Measurements from ENCODE around the gene ZNF532. TPM values are rescaled to one million over a fixed set of nuclear protein-coding genes. Genes with fewer than 3 reads are reported as not detected.
A peak's percentile ranks its signal among the peaks of the same experiment; 100 is the strongest.

ZNF532 gene
- total RNA-seq, 6 experiments from 2014 or later: 43.1 to 56.6 (median 50.1) TPM

DNA sequence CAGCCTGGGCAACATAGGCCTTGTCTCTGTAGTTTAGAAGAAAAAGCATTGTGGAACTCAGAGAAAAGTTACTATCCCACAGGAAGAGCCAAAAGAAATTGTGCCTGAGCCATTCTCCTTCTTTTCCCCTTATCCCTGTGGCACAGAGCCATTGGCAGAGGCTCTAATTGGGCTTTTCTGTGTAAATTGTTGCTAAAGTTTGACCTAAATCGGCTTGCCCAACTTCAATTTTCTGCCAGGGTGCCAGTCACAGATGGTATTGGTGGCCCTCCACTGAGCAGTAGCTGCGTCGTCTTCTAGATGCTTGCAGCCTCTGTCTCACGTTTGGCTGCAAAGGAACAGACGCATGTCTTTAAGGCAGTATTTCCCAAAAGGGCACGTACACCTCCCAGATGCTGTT, 30.3 kb downstream of the ZNF532 start:
- Mint-ChIP-seq H3K27me3 (ENCODE audit: insufficient read depth) (no peaks in the 10 kb centered on the region), H3K4me3 (no peak overlapping the region), H3K4me1 (ENCODE audit: low read depth) (peaks cover 51% of the 10 kb centered on the region), H3K9me3 (no peaks in the 10 kb centered on the region), H3K36me3 (ENCODE audit: low read depth) (peaks cover 24% of the 10 kb centered on the region), H3K27ac (no peak overlapping the region)
- TF ChIP-seq, protein P1, sequence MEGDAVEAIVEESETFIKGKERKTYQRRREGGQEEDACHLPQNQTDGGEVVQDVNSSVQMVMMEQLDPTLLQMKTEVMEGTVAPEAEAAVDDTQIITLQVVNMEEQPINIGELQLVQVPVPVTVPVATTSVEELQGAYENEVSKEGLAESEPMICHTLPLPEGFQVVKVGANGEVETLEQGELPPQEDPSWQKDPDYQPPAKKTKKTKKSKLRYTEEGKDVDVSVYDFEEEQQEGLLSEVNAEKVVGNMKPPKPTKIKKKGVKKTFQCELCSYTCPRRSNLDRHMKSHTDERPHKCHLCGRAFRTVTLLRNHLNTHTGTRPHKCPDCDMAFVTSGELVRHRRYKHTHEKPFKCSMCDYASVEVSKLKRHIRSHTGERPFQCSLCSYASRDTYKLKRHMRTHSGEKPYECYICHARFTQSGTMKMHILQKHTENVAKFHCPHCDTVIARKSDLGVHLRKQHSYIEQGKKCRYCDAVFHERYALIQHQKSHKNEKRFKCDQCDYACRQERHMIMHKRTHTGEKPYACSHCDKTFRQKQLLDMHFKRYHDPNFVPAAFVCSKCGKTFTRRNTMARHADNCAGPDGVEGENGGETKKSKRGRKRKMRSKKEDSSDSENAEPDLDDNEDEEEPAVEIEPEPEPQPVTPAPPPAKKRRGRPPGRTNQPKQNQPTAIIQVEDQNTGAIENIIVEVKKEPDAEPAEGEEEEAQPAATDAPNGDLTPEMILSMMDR (IDR thresholded peaks at IDR 0.05): no peak
- no peak for DNase-seq

DNA sequence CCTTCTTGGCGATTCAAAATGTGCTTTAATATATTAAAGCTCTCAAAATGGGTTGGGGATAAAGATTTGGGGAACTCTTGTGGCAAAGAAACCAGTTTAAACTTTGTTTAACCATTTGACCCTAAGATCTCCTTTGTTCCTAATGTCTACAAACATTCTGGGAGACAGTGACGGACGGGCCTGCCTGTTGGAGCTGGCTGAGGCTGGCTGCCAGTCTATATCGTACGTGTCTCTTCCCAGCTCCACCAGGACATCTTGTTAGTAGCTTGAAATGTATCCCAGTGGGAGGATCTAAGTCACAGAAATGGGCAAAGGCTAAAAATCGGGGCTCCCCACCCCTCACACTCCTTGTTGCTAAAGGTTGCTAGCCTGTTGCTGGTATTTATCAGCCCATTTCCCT, 30.7 kb downstream of the ZNF532 start:
- H3K4me3 Mint-ChIP-seq: no peak overlapping the region

DNA sequence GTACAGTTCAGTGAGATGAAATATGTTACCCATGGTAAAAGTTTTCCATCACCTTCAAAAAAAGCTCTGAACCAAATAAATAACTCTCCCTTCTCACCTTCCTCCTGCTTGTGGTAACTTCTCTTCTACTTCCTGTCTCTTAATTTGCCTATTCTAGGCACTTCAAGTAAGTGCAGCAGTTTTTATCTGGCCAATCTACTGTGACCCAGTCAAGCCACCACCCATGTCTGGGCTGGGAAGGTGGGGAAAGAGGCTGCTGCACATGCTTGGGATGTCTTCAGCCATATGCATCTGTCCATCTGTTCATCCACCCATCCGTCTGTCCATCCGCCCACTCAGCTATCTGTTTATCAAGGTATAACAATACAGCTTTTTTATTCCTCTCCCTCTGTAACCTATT, 31.6 kb downstream of the ZNF532 start:
- TF ChIP-seq, protein P1 (IDR thresholded peaks at IDR 0.05): no peak
- Mint-ChIP-seq H3K36me3 (ENCODE audit: low read depth) (peaks cover 28% of the 10 kb centered on the region), H3K9me3 (no peaks in the 10 kb centered on the region), H3K27me3 (ENCODE audit: insufficient read depth) (peaks cover 3% of the 10 kb centered on the region; the same call in 1 of the 2 replicates), H3K4me1 (ENCODE audit: low read depth) (peaks cover 56% of the 10 kb centered on the region), H3K4me3 (no peak overlapping the region), H3K27ac (peak overlapping the region; percentile 27)
- DNase-seq: no peak

More for the DNA sequence above, 30.7 kb downstream of the ZNF532 start:
- DNase-seq: no peak
- TF ChIP-seq, protein P1 (IDR thresholded peaks at IDR 0.05): no peak
- peaks cover 24% of the 10 kb centered on the region for H3K36me3 Mint-ChIP-seq (ENCODE audit: low read depth)
- no peak overlapping the region for H3K27ac Mint-ChIP-seq
- H3K27me3 Mint-ChIP-seq (ENCODE audit: insufficient read depth): no peaks in the 10 kb centered on the region
- no peaks in the 10 kb centered on the region for H3K9me3 Mint-ChIP-seq
- H3K4me1 Mint-ChIP-seq (ENCODE audit: low read depth): peaks cover 52% of the 10 kb centered on the region

DNA sequence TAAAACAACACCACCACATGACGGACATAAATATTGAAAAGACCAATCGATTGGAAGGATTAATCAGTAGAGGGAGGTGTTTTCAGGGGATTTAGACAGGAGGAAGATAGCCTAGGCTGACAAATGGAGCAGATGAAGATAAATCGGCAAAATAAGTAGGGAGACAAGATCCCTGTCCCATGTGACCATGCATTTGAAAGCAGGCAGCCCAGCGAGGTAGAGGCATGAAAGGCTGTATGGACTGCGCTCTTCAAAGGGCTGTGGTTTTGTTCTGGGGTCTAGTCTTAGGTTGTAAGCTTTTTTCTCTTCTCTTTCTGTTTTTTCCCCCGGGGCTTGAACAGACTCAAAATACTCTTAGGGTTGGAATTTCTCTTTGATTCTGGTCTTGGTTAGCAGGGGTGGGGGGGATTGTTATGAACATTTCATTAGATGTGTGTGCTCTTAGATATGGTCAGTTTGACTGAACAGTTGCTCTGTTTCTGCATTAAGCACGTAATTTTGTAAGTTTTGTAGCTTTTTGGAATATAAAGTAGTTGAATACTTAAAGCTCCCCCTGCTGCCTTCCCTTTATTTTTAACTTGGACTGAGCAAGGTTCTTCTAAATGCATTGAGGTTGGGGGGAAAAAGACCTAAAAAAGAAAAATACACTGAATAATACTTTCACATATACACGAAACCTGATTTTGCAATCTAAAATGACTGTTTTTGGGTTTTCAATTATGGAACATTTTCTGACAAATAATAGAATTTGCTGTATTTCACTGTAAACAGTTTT, 32.2 kb downstream of the ZNF532 start:
- H3K4me1 Mint-ChIP-seq (ENCODE audit: low read depth): peaks cover 50% of the 10 kb centered on the region
- no peak overlapping the region for H3K4me3 Mint-ChIP-seq
- no peak for DNase-seq
- peaks cover 30% of the 10 kb centered on the region for H3K36me3 Mint-ChIP-seq (ENCODE audit: low read depth)
- H3K27ac Mint-ChIP-seq: peak overlapping the region; percentile 27
- no peaks in the 10 kb centered on the region for H3K9me3 Mint-ChIP-seq
- H3K27me3 Mint-ChIP-seq (ENCODE audit: insufficient read depth): peaks cover 3% of the 10 kb centered on the region; the same call in 1 of the 2 replicates
- TF ChIP-seq, protein P1 (IDR thresholded peaks at IDR 0.05): no peak

DNA sequence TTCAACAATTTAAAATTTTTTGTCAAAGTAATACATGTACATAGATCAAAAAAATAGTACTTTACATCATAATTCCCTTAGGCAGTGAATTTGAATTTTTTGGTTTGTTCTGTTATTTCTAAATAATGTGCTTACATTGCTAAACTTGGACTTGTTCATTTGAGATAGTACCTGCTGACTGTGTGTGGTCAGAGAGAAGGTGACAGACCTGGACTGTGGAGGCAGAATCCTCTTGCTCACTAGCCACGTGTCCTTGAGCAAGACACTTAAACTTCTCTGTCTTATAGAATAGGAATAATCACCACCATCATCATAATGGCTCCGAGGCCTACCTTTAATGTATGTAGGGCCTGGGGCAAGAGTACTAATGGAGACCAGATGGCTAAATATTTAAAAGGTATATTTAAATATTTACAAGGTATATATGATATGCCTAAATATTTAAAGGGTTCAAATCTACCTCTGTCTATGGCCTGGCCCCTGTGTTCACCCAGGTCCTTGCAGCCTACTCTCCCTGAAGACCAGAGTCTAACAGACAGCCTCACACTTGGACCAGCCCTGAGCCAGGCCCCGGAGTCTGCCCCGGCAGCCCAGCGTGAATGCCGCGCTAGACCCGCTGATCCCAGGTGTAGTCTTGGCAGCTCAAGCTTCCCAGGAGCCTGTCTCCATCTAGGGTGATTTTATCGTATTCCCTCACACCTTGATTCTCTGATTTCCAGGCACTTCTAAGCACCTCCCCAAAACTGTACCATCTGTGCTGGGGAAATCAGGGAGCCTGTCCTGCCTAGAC, 33.5 kb downstream of the ZNF532 start:
- Mint-ChIP-seq H3K4me3 (no peak overlapping the region), H3K9me3 (no peaks in the 10 kb centered on the region), H3K4me1 (ENCODE audit: low read depth) (peaks cover 38% of the 10 kb centered on the region), H3K27ac (no peak overlapping the region), H3K36me3 (ENCODE audit: low read depth) (peaks cover 30% of the 10 kb centered on the region), H3K27me3 (ENCODE audit: insufficient read depth) (peaks cover 3% of the 10 kb centered on the region; the same call in 1 of the 2 replicates)
- TF ChIP-seq, protein P1 (IDR thresholded peaks at IDR 0.05): no peak
- no peak for DNase-seq
